Fibroblast of lung (primary cell): ENCODE results near the gene STAT3.

ENCODE experiments used
- EZH2 ChIP-seq: IDR thresholded peaks from 2 replicates; pipeline ENCODE4 v1.5.1; 2012; ENCODE audit warnings: low read length, control low read depth, mild to moderate bottlenecking; ENCODE audit errors: missing control alignments
- TF ChIP-seq, protein P1 (sequence below), 2 donors: IDR thresholded peaks in 1 of 2; conservative IDR thresholded peaks in 1 of 2; 1 replicate in 1 of 2; 2 replicates in 1 of 2; pipeline ENCODE4 v1.5.1; 2011 to 2012; ENCODE audit warnings: low read length in 2 of 2, control low read depth in 1 of 2, inconsistent platforms in 1 of 2, low read depth in 1 of 2, mild to moderate bottlenecking in 1 of 2

DNA sequence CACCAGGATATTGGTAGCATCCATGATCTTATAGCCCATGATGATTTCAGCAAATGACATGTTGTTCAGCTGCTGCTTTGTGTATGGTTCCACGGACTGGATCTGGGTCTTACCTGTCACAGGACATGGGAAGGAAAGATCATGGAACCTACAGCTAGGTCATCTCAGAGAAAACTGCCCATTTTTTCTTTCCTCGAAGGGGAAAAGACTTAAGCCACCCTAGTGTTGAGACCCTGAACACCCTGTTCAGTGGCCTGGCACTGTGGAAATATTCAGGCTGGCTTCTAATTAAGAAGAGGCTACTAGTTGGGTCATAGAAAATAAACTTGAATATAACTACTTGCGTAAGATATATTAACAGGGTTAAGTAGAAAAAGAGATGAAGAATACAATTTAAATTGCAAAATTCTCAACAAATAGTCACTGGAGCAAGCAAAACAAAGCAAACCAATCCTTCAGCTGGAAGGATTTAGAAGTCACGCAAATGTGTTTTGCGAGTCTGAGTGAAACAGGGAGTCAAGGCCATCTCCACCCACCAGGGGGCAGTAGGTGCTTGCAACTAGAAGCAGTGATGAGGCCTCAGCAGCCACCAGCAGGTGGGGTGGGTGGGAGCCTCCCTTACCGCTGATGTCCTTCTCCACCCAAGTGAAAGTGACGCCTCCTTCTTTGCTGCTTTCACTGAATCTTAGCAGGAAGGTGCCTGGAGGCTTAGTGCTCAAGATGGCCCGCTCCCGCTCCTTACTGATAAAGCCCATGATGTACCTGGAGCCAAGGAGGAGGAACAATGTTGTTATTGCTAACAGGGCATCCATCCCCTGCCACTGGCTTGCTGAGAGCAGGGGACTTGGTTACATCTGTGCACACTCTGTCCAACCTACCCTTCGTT lies 65.6 kb downstream of the STAT3 start:
- TF ChIP-seq, protein P1, sequence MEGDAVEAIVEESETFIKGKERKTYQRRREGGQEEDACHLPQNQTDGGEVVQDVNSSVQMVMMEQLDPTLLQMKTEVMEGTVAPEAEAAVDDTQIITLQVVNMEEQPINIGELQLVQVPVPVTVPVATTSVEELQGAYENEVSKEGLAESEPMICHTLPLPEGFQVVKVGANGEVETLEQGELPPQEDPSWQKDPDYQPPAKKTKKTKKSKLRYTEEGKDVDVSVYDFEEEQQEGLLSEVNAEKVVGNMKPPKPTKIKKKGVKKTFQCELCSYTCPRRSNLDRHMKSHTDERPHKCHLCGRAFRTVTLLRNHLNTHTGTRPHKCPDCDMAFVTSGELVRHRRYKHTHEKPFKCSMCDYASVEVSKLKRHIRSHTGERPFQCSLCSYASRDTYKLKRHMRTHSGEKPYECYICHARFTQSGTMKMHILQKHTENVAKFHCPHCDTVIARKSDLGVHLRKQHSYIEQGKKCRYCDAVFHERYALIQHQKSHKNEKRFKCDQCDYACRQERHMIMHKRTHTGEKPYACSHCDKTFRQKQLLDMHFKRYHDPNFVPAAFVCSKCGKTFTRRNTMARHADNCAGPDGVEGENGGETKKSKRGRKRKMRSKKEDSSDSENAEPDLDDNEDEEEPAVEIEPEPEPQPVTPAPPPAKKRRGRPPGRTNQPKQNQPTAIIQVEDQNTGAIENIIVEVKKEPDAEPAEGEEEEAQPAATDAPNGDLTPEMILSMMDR (conservative IDR thresholded peaks at IDR 0.05 in 1 of 2, IDR thresholded peaks at IDR 0.05 in 1 of 2; ENCODE audit: low read depth in 1 of 2, low read length in 2 of 2): peak; percentile 100
- TF ChIP-seq EZH2: no peak
